Measurements from ENCODE around the gene CCDC141. TPM values are rescaled to one million over a fixed set of nuclear protein-coding genes. Genes with fewer than 3 reads are reported as not detected.

The CCDC141 gene
- total and polyA plus RNA-seq, 7 experiments from 2014 or later = 8.2 to 39.2 (median 34.4) TPM

DNA sequence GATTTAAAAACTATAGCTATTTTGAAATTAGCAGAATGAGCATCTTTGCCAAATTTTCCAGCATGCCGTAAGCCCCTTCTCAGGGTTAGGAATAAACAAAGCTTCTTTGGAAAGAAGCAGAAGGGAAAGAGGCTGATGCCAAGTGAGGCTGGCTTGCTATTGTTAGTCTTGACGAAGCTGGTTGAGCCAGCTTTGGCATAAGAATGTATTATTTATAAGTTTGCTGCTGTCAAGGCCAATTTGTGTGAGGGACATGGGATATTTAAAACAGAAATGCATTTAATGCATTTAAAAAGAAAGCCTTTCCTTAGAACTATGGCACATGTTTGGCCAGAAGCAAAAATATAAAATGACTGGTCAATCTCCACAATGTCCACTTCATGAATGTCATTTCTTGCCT lies 190.2 kb downstream of the CCDC141 start:
- Histone ChIP-seq H3K27ac (ENCODE audit: low read depth, low read length) (no peak overlapping the region), H3K4me1 (ENCODE audit: control insufficient read depth in 2 of 2, insufficient read depth in 2 of 2, low read length in 2 of 2) (no peaks in the 10 kb centered on the region), H3K36me3 (ENCODE audit: control insufficient read depth in 2 of 3, insufficient read depth in 3 of 3, low read length in 3 of 3) (peaks cover 0 to 15% (median 0%) of the 10 kb centered on the region in 3 experiments), H3K9me3 (ENCODE audit: control insufficient read depth in 2 of 3, low read length in 3 of 3) (no peaks in the 10 kb centered on the region), H3K4me3 (ENCODE audit: low read length) (no peak overlapping the region), H3K27me3 (ENCODE audit: control insufficient read depth in 2 of 2, insufficient read depth in 2 of 2, low read length in 2 of 2) (no peaks in the 10 kb centered on the region)
- H3K27me3 Mint-ChIP-seq = peaks cover 0 to 2% (median 0%) of the 10 kb centered on the region in 5 donors
- POLR2A ChIA-PET = no interaction called here
- no peak for ATAC-seq
- no peaks in the 10 kb centered on the region for H3K9me3 Mint-ChIP-seq
- no peak overlapping the region for H3K4me3 Mint-ChIP-seq
- H3K36me3 Mint-ChIP-seq = peaks cover 0 to 60% (median 36%) of the 10 kb centered on the region in 5 donors
- DNase-seq = no peak
- peaks cover 0 to 2% (median 0%) of the 10 kb centered on the region in 7 donors for H3K4me1 Mint-ChIP-seq
- intact Hi-C loops (cut with micrococcal nuclease) = no loop called here
- CTCF ChIA-PET = interaction anchor here (1.0 to 1.6 kb wide), 3 partner anchors 34 to 270 kb away, joined by 3 to 5 read pairs (median 3); no protein-coding TSS in a partner anchor
- no peak overlapping the region for H3K27ac Mint-ChIP-seq

DNA sequence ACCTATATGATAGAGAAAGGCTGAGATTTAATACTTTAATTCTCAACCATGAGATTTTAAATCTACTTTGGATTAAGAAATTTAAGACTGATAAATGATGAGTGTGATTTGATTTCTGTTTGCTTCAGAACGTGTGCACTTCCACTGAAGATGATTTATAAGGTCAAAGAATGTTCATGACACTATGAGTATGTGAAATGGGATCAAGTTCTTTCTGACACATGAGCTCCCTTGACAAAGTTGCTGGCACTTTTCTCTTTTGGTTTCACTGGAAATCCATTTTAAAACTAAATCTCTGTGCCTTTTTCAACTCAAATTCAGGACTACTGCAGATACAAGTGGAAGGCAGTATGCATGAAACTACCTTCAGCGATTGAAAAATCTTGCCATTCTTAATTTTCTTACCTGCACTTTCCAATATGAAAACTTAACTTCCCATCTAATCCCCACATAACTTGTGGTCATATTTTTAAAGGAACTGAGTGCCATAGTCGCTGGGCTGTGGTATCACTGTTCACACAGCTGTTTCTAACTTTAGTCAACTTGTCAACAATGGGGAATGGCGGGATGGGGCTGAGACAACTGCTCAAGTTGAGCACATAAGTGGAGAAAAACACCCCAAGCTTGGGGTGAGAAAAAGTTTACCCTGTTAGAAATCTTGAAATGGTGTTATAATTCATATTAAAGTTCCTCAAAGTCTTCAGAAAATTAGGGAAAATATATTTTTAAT lies 190.9 kb downstream of the CCDC141 start:
- Mint-ChIP-seq H3K4me1 (peaks cover 0 to 2% (median 0%) of the 10 kb centered on the region in 7 donors), H3K27ac (no peak overlapping the region), H3K36me3 (peaks cover 0 to 57% (median 30%) of the 10 kb centered on the region in 5 donors), H3K9me3 (no peaks in the 10 kb centered on the region), H3K27me3 (peaks cover 0 to 2% (median 0%) of the 10 kb centered on the region in 5 donors), H3K4me3 (no peak overlapping the region)
- no peaks in the 10 kb centered on the region for H3K4me1 ChIP-seq (ENCODE audit: control insufficient read depth in 2 of 2, insufficient read depth in 2 of 2, low read length in 2 of 2)
- ATAC-seq (no peak), DNase-seq (no peak)
- no peak overlapping the region for H3K4me3 ChIP-seq (ENCODE audit: low read length)
- no peaks in the 10 kb centered on the region for H3K9me3 ChIP-seq (ENCODE audit: control insufficient read depth in 2 of 3, low read length in 3 of 3)
- peaks cover 0 to 10% (median 0%) of the 10 kb centered on the region in 3 experiments for H3K36me3 ChIP-seq (ENCODE audit: control insufficient read depth in 2 of 3, insufficient read depth in 3 of 3, low read length in 3 of 3)
- no peak overlapping the region for H3K27ac ChIP-seq (ENCODE audit: low read depth, low read length)
- no peaks in the 10 kb centered on the region for H3K27me3 ChIP-seq (ENCODE audit: control insufficient read depth in 2 of 2, insufficient read depth in 2 of 2, low read length in 2 of 2)
- intact Hi-C loops (cut with micrococcal nuclease) = no loop called here
- CTCF ChIA-PET = interaction anchor here (0.6 to 1.6 kb wide), 4 partner anchors 34 to 271 kb away, joined by 3 to 5 read pairs (median 3); no protein-coding TSS in a partner anchor
- POLR2A ChIA-PET = no interaction called here

DNA sequence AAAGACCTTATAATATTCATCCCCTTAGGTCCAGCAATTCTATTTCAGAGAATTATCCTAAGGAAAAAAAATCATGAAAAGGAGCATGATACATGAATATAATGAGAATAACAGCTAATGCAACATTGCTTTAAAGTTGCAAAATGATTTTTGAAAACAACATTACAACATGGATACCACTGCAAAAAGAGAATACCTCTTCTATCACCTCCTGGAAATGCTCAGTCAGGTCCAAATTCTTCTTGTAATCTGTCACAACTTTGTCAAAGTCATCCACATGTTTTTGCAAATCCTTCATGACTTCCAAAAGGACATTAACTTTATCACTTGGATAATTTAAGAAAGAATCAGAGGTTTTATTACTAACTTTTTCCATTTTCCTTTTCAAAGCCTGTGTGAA lies 194.8 kb downstream of the CCDC141 start:
- Mint-ChIP-seq H3K4me3 (no peak overlapping the region), H3K36me3 (peaks cover 0 to 60% (median 39%) of the 10 kb centered on the region in 5 donors), H3K27me3 (peaks cover 0 to 2% (median 0%) of the 10 kb centered on the region in 5 donors), H3K9me3 (no peaks in the 10 kb centered on the region), H3K27ac (no peak overlapping the region), H3K4me1 (no peaks in the 10 kb centered on the region)
- no peaks in the 10 kb centered on the region for H3K27me3 ChIP-seq (ENCODE audit: control insufficient read depth in 2 of 2, insufficient read depth in 2 of 2, low read length in 2 of 2)
- H3K36me3 ChIP-seq (ENCODE audit: control insufficient read depth in 2 of 3, insufficient read depth in 3 of 3, low read length in 3 of 3) = peaks cover 0 to 20% (median 0%) of the 10 kb centered on the region in 3 experiments
- ATAC-seq = no peak
- H3K4me1 ChIP-seq (ENCODE audit: control insufficient read depth in 2 of 2, insufficient read depth in 2 of 2, low read length in 2 of 2) = no peaks in the 10 kb centered on the region
- POLR2A ChIA-PET = no interaction called here
- CTCF ChIA-PET = no interaction called here
- H3K27ac ChIP-seq (ENCODE audit: low read depth, low read length) = no peak overlapping the region
- intact Hi-C loops (cut with micrococcal nuclease) = no loop called here
- no peaks in the 10 kb centered on the region for H3K9me3 ChIP-seq (ENCODE audit: control insufficient read depth in 2 of 3, low read length in 3 of 3)
- no peak overlapping the region for H3K4me3 ChIP-seq (ENCODE audit: low read length)
- DNase-seq = no peak

DNA sequence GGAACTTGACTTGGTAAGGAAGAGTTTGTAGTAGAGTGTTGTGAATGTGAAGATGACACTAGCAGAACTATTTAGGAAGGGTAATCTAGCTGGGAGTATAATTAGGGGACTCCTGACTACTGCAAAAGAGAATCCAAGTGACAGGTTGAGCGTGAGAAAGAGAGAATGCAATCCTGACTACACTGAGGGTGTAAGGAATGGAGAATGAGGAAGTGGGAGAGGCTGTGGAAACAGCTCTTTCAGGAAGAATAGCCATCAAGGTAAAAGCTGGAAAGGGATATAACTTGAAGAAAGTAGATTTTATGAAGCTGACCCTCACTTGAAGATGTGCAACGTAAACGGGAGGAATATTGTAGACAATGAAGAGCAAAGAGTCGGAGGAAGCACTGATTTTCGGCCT lies 201.6 kb downstream of the CCDC141 start:
- Mint-ChIP-seq H3K27ac (no peak overlapping the region), H3K4me1 (peaks cover 0 to 6% (median 0%) of the 10 kb centered on the region in 7 donors), H3K36me3 (peaks cover 7 to 70% (median 63%) of the 10 kb centered on the region in 5 donors), H3K4me3 (no peak overlapping the region), H3K27me3 (no peaks in the 10 kb centered on the region), H3K9me3 (peaks cover 0 to 8% (median 0%) of the 10 kb centered on the region in 11 donors)
- H3K27me3 ChIP-seq (ENCODE audit: control insufficient read depth in 2 of 2, insufficient read depth in 2 of 2, low read length in 2 of 2) = no peaks in the 10 kb centered on the region
- peaks cover 0 to 42% (median 0%) of the 10 kb centered on the region in 3 experiments for H3K36me3 ChIP-seq (ENCODE audit: control insufficient read depth in 2 of 3, insufficient read depth in 3 of 3, low read length in 3 of 3)
- ATAC-seq (no peak), DNase-seq (no peak)
- ChIA-PET POLR2A (no interaction called here), CTCF (no interaction called here)
- no peaks in the 10 kb centered on the region for H3K4me1 ChIP-seq (ENCODE audit: control insufficient read depth in 2 of 2, insufficient read depth in 2 of 2, low read length in 2 of 2)
- H3K27ac ChIP-seq (ENCODE audit: low read depth, low read length) = no peak overlapping the region
- H3K9me3 ChIP-seq (ENCODE audit: control insufficient read depth in 2 of 3, low read length in 3 of 3) = no peaks in the 10 kb centered on the region
- intact Hi-C loops (cut with micrococcal nuclease) = no loop called here
- H3K4me3 ChIP-seq (ENCODE audit: low read length) = no peak overlapping the region

GRCh38 chr2:178846458-178846802 lies 203.5 kb downstream of the CCDC141 start:
- Mint-ChIP-seq H3K4me3 (no peak overlapping the region), H3K9me3 (peaks cover 0 to 8% (median 0%) of the 10 kb centered on the region in 11 donors), H3K27ac (no peak overlapping the region), H3K27me3 (no peaks in the 10 kb centered on the region), H3K4me1 (peaks cover 0 to 6% (median 0%) of the 10 kb centered on the region in 7 donors), H3K36me3 (peaks cover 7 to 62% (median 48%) of the 10 kb centered on the region in 5 donors)
- ATAC-seq (no peak), DNase-seq (no peak)
- H3K4me3 ChIP-seq (ENCODE audit: low read length) = no peak overlapping the region
- H3K27ac ChIP-seq (ENCODE audit: low read depth, low read length) = no peak overlapping the region
- intact Hi-C loops (cut with micrococcal nuclease) = no loop called here
- POLR2A ChIA-PET = no interaction called here
- H3K36me3 ChIP-seq (ENCODE audit: control insufficient read depth in 2 of 3, insufficient read depth in 3 of 3, low read length in 3 of 3) = peaks cover 0 to 25% (median 0%) of the 10 kb centered on the region in 3 experiments
- CTCF ChIA-PET = no interaction called here
- H3K4me1 ChIP-seq (ENCODE audit: control insufficient read depth in 2 of 2, insufficient read depth in 2 of 2, low read length in 2 of 2) = no peaks in the 10 kb centered on the region
- no peaks in the 10 kb centered on the region for H3K9me3 ChIP-seq (ENCODE audit: control insufficient read depth in 2 of 3, low read length in 3 of 3)
- no peaks in the 10 kb centered on the region for H3K27me3 ChIP-seq (ENCODE audit: control insufficient read depth in 2 of 2, insufficient read depth in 2 of 2, low read length in 2 of 2)

DNA sequence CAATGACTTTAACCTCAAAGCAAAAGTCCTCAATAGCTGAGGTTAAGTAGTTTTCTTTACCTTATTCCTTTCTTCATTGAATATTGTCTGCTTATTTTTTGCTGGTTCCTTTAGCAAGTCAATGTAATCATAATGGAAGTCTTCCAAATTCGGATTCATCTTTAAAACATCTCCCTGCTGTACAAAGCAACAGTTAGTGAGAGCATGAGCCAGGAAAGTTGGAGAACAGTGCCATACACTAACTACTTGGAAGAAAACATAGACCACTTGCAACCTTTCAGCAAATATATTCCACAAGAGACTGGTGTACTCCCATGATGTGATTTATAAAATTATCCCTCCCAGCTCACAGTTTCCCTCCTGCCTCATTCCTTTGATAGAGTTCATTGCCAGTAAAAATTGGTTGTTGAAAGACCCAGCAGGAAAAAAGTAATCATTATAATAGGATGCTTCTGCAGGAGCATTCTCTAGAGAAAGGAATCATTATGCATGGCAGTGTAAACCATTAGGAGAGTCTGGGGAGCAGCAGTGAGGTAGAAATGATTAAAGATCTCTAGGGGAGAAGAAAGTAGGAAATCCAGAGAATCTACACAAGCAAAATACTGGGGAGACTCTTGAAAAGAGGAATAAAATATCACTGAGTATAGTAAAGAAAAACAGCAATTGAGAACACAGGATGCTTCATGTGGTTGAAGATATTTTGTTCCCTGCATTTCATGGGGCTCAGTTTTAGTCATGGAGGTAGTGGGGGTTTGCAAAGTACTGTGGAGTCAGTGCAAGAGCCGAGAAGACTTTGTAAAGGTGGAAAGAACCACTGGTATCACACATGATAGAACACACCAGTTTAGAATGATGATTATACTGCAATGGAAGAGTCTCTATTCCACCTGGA lies 204.1 kb downstream of the CCDC141 start:
- Mint-ChIP-seq H3K36me3 (peaks cover 7 to 62% (median 49%) of the 10 kb centered on the region in 5 donors), H3K27ac (no peak overlapping the region), H3K4me3 (no peak overlapping the region), H3K4me1 (peaks cover 0 to 6% (median 0%) of the 10 kb centered on the region in 7 donors), H3K9me3 (peaks cover 0 to 8% (median 0%) of the 10 kb centered on the region in 11 donors), H3K27me3 (no peaks in the 10 kb centered on the region)
- ATAC-seq = no peak
- H3K36me3 ChIP-seq (ENCODE audit: control insufficient read depth in 2 of 3, insufficient read depth in 3 of 3, low read length in 3 of 3) = peaks cover 0 to 22% (median 0%) of the 10 kb centered on the region in 3 experiments
- intact Hi-C loops (cut with micrococcal nuclease) = no loop called here
- no peaks in the 10 kb centered on the region for H3K27me3 ChIP-seq (ENCODE audit: control insufficient read depth in 2 of 2, insufficient read depth in 2 of 2, low read length in 2 of 2)
- no peaks in the 10 kb centered on the region for H3K9me3 ChIP-seq (ENCODE audit: control insufficient read depth in 2 of 3, low read length in 3 of 3)
- H3K4me1 ChIP-seq (ENCODE audit: control insufficient read depth in 2 of 2, insufficient read depth in 2 of 2, low read length in 2 of 2) = no peaks in the 10 kb centered on the region
- ChIA-PET CTCF (no interaction called here), POLR2A (interaction anchor here (0.6 kb wide), 1 partner anchor 11 kb away, joined by 4 read pairs; no protein-coding TSS in a partner anchor)
- no peak for DNase-seq
- H3K27ac ChIP-seq (ENCODE audit: low read depth, low read length) = no peak overlapping the region
- H3K4me3 ChIP-seq (ENCODE audit: low read length) = no peak overlapping the region

All from naive thymus-derived CD4-positive, alpha-beta T cell (primary cell).